Kidney epithelial cell (primary cell): ENCODE data around the gene ATG12. TPM values are rescaled to one million over a fixed set of nuclear protein-coding genes. Genes with fewer than 3 reads are reported as not detected.
"Not testable (repeated sequence)": the region's sequence is repeated elsewhere in the genome, so short reads cannot be mapped to it uniquely, and the experiment has no call there.

Source experiments
- DNase-seq: peaks from one replicate; pipeline ENCODE4 v3.0.0-alpha.2; 2010; ENCODE audit warnings: low read depth
- H3K27me3 ChIP-seq: 2 replicates; pipeline ENCODE4 v1.6.0; 2011; ENCODE audit warnings: low read length; ENCODE audit not compliant: control insufficient read depth, insufficient read depth
- H3K36me3 ChIP-seq: 2 replicates; pipeline ENCODE4 v1.5.1; 2011; ENCODE audit warnings: low read length; ENCODE audit not compliant: control insufficient read depth, insufficient read depth
- H3K4me3 ChIP-seq: 2 replicates; pipeline ENCODE4 v1.5.1; 2011; ENCODE audit warnings: low read depth, mild to moderate bottlenecking, control low read depth, low read length
- total RNA-seq: library from RNA; depleted of rRNA; stranded (reverse); fragments of >200 nt; gene quantifications from 2 replicates; pipeline ENCODE4 v1.2.3, GENCODE V29; 2015
- TF ChIP-seq, protein P1 (sequence below): IDR thresholded peaks from 2 replicates; pipeline ENCODE4 v1.5.1; 2011; ENCODE audit warnings: mild to moderate bottlenecking, moderate library complexity, low read length, control low read depth, inconsistent platforms; ENCODE audit not compliant: insufficient read depth, poor library complexity, severe bottlenecking

Gene ATG12
- total RNA-seq, 1 donor from 2014 or later, result 35.1 TPM

DNA sequence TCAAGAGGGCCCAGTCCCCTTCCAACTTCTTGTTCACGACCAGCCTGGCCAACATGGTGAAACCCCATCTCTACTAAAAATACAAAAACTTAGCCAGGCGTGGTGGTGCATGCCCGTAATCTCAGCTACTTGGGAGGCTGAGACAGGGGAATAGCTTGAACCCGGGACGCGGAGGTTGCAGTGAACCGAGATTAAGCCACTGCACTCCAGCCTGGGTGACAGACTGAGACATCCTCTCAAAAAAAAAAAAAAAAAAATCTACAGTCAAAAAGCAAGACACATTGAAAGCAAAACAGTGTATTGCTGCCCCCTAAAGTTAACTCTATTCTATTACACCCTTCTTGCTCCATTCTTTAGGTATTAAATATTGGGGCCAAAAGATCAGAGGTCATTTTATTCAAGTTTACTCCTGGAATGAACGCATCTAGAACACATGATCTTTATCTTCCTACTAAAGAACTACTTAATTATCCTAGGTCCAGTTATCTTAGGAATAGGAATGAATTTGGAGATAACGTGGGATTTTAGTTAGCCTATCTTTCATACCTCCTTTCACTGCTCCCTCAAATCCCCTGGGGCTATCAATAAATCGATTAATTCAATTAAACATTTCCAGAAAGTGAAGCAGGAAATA, 2.4 kb downstream of the ATG12 start:
- DNase-seq, result no peak
- H3K4me3 ChIP-seq, result no peak overlapping the region
- no peaks in the 10 kb centered on the region for H3K27me3 ChIP-seq
- TF ChIP-seq, protein P1, sequence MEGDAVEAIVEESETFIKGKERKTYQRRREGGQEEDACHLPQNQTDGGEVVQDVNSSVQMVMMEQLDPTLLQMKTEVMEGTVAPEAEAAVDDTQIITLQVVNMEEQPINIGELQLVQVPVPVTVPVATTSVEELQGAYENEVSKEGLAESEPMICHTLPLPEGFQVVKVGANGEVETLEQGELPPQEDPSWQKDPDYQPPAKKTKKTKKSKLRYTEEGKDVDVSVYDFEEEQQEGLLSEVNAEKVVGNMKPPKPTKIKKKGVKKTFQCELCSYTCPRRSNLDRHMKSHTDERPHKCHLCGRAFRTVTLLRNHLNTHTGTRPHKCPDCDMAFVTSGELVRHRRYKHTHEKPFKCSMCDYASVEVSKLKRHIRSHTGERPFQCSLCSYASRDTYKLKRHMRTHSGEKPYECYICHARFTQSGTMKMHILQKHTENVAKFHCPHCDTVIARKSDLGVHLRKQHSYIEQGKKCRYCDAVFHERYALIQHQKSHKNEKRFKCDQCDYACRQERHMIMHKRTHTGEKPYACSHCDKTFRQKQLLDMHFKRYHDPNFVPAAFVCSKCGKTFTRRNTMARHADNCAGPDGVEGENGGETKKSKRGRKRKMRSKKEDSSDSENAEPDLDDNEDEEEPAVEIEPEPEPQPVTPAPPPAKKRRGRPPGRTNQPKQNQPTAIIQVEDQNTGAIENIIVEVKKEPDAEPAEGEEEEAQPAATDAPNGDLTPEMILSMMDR, result peak; percentile 45
- no peaks in the 10 kb centered on the region for H3K36me3 ChIP-seq

DNA sequence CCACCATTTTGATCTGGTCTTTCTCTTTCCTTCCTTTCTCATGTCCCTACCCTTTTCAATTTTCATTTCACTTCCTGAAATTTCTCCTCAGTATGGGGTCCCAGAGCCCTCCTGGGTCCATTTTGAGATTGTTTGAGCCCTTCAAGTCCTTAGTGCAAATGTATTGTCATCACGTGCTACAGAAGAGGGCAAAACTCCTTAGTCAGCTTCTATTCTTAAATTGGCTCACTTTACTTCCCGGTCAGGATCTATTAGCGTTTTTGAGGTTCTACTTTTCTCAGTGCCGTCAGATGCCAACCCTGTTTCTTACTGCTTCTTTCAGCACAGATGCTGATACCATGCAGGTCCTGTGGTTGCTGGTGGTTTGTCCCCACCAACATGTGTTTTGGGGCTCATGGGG, 5.9 kb downstream of the ATG12 start:
- TF ChIP-seq, protein P1, result no peak
- no peak for DNase-seq
- H3K4me3 ChIP-seq, result no peak overlapping the region
- no peaks in the 10 kb centered on the region for H3K27me3 ChIP-seq
- no peaks in the 10 kb centered on the region for H3K36me3 ChIP-seq

DNA sequence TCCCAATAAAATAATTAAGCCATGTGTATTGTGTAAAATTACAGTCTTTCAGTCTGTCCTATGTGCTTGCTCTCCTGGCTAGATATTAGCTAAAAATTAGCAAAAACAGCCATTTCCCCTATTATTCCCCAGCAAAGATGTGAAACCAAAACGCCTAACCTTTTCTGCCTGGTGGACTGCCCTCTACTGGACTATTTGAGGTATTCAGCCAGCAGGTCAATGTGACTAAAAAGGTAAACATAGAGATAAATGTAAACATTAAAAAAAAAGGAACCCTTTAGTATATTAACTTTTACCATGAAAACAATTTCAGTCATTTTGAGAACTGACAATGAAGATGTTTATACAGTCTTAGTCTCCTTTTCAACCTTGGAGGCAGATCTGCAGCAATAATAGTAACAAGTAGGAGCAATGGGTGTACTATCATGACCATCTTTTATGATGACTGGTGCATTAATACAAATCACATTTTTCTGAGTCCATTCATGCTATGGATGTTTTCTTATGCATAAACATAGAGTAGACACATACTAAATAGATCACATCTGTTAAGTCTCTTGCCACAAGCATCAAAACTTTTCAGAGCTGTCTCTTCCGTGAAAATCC, 10.1 kb downstream of the ATG12 start:
- no peaks in the 10 kb centered on the region for H3K36me3 ChIP-seq
- no peak for DNase-seq

DNA sequence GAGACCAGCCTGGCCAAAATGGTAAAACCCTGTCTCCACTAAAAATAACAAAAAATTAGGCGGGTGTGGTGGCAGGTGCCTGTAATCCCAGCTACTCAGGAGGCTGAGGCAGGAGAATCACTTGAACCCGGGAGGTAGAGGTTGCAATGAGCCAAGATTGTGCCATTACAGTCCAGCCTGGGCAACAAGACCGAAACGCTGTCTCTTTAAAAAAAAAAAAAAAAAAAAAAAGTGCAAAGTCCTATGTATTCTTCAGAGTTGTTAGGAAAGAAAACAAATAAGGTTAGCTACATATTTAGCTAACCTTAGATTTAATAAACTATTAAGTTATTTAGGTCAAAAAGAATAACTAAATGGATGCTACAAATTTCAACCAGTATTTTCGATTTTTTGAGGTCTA, 11.5 kb downstream of the ATG12 start:
- H3K27me3 ChIP-seq, result no peaks in the 10 kb centered on the region
- no peak for DNase-seq
- H3K36me3 ChIP-seq, result no peaks in the 10 kb centered on the region
- TF ChIP-seq, protein P1, result no peak
- no peak overlapping the region for H3K4me3 ChIP-seq

More for the DNA sequence above, 10.1 kb downstream of the ATG12 start:
- H3K4me3 ChIP-seq, result no peak overlapping the region
- H3K27me3 ChIP-seq, result no peaks in the 10 kb centered on the region
- TF ChIP-seq, protein P1, result peak; percentile 79

DNA sequence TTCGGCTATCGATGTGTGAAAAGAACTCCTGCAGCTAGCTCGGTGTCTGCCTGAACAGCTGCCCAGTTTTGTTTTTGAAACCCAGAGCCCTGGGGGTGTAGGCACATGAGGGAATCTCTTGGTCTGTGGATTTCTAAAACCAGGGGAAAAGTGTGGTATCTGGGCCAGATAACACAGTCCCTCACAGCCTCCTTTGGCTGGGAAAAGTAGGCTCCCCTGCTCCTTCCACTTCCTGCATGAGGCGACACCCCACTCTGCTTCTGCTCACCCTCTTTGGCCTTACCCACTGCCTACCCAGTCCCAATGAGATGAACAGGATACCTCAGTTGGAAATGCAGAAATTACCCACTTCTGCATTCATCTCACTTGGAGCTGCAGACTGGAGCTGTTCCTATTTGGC, 15.4 kb downstream of the ATG12 start:
- H3K27me3 ChIP-seq, result no peaks in the 10 kb centered on the region
- TF ChIP-seq, protein P1, result no peak
- no peak for DNase-seq
- no peaks in the 10 kb centered on the region for H3K36me3 ChIP-seq
- no peak overlapping the region for H3K4me3 ChIP-seq

DNA sequence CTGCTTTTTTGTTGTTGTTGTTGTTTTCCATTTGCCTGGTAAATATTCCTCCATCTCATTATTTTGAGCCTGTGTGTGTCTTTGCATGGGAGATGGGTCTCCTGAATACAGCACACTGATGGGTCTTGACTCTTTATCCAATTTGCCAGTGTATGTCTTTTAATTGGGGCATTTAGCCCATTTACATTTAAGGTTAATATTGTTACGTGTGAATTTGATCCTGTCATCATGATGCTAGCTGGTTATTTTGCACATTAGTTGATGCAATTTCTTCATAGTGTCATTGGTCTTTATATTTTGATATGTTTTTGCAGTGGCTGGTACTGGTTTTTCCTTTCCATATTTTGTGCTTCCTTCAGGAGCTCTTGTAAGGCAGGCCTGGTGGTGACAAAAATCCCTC, 16.4 kb downstream of the ATG12 start:
- H3K27me3 ChIP-seq, H3K36me3 ChIP-seq, H3K4me3 ChIP-seq, DNase-seq: not testable (repeated sequence)
